GM21825 (cell line): ENCODE results near the gene SUMF1.
A peak's percentile ranks its signal among the peaks of the same experiment; 100 is the strongest.
"Not testable (repeated sequence)": the region's sequence is repeated elsewhere in the genome, so short reads cannot be mapped to it uniquely, and the experiment has no call there.

Experiments used
- ATAC-seq: cut with Tn5 transposase; IDR thresholded peaks from one replicate; pipeline ENCODE4 v1.9.1; 2021; ENCODE audit warnings: mild to moderate bottlenecking, moderate library complexity; ENCODE audit not compliant: unreplicated experiment

Gene SUMF1

DNA sequence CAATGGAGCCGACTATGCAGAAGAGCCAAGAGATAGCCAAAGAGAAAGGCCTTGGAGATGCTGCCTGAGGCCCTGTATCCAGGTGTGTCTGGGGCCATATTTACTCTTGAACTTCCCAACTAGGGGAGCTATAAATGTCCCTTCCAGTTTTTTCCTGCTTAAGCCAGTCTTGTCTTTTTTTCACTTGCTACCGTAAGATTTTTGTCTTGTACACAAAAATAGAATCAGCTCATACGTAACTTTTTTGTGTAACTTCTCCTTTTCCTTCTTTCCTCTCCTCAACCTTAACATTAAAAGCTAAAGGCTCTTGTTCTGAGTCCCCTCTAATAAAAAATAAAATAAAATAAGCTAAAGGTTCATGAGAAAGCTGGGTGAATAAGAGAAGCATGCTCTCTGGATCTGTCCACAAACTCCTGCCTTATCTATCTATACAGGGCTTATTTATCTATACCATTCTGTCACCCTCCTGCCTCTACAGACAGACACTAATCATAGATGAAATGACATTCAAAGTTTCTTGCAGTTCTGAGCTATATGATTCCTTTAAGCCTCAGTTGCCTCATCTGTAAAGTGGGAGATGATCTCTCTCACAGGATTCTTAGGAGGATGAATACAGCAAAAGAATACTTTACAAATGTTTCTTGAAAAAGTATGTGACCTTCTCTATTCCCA, 4.6 kb downstream of the SUMF1 start:
- ATAC-seq, result no peak

DNA sequence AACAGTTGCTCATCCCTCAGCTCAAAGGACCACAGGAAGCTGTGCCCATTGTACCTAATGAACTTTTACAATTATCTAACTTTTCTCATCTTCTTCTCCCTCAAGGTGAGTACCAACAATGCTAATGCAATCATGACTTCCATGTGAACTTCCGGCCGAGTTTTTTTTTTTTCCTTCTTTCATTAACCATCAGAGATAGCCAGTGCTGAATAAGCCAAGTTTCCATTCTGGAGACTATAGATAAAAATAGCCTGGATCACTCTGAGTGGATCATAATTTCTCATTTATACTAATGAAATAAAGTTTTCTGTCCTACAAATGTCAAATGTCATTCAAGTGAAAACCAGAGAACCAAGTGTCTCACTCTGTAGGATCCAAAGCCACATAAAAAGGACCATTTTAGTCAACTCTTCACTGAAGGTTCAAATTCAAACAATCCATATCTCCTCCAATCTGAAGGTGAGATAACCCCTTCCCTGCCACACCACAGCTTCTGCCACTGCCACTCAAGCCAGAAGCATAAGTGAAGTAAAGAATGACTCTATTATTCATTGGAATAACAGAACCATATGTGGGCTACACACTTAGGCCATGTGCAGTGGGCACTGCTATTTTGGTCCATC, 5.5 kb downstream of the SUMF1 start:
- ATAC-seq, result no peak

- no peak for ATAC-seq
These were observed 6.7 kb downstream of the SUMF1 start for GRCh38 chr3:4460334-4460733.

DNA sequence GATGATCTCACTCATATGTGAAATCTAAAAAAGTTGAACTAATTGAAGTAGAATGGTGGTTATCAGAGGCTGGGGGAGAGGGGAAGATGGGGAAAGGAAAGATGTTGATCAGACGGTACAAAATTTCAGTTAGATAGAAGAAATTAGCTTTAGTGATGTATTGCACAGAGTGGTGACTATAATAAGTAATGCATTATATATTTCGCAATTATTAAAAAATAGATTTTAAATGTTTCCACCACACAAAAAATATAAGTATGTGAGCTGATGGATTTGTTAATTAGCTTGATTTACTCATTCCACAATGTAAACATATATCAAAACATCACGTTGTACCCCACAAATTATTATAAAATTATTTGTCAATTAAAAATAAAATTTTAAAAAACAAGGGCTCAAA, 8.1 kb downstream of the SUMF1 start:
- no peak for ATAC-seq

GRCh38 chr3:4456780-4457179, 10.3 kb downstream of the SUMF1 start:
- not testable (repeated sequence) for ATAC-seq

DNA sequence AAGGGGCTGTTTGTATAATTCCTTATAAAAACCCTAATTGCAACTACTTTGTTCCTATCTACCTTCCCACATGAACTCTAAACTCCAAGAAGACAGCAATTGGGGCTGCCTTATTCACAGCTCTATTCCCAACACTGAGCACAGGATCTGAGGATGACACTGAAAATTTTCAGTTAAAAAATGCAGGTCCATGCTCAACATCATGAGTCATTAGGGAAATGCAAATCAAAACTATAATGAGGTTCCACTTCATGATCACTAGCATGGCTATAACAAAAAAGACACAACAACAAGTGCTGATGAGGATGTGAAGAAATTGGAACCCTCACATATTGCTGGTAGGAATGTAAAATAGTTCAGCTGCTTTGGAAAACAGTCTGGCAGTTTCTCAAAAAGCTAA, 12.9 kb downstream of the SUMF1 start:
- no peak for ATAC-seq

DNA sequence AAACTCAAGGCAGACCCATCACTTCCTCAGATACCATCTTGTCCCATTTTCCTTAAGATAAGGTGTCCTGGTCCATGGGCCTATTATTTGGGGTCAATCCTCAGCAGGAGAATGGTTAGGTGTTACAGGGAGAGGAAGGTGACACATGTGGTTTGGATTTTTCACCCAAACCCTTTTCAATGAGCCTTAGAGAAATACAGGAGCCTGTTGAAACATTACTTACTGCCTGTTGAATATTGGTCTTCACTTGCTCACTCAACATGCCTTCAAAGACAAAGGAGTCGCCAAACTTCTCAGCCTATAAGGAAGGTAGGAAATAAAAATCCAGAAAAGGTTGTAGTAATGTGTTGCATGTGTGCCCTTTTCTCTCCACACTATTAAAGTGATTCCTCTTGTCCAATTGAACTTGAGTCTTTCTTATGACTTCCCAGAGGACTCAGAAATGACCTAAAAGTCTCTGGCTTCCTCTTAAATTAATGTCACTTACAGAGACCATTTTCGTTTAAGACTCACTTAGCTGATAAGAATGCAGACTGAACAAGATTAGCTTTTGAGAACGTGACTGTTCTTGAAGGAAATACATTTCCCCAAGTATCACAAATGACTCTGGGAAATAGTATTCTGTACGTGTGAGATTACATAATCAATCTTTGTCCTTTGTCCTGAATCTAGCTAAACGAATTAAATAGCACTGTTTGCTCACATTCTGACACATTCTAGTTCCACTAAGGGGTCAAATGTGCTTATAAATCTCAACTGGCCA, 17.8 kb downstream of the SUMF1 start:
- ATAC-seq, result no peak

- ATAC-seq, result no peak
These were observed 18.9 kb downstream of the SUMF1 start for GRCh38 chr3:4448187-4448586.

DNA sequence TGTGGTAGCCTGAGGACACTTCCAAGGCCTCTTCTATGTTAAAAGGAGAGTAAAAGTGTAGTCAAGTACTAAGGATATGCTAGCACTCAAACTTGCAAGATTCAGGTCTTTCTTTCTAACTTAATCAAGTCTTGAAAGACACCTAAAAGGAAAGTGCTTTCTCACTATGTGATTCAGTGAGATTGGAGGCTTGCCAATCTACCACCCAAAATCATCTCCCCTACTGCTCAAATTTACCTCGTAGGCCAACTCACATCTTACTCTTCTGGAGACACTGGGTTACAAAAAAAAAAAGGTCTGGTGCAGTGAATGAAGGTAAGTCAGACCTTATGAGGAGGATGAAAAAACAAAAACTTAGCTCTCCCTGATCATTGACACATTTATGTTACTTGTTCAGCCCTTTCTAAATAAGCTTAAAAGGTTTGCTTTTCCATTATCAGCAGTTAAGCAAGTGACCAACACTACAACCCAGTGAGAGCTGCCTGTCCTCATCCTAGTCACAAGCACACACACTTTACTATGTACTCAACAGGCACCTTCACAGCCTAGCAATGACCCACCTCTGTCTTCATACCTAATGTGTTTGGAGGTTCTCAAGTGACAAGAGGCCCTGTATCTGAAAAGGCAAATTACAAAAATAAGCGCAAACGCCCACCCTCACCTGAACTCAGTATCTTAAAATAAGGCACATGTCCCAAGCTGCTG, 19.6 kb downstream of the SUMF1 start:
- ATAC-seq, result no peak

GRCh38 chr3:4440951-4441350, 26.1 kb downstream of the SUMF1 start:
- no peak for ATAC-seq

DNA sequence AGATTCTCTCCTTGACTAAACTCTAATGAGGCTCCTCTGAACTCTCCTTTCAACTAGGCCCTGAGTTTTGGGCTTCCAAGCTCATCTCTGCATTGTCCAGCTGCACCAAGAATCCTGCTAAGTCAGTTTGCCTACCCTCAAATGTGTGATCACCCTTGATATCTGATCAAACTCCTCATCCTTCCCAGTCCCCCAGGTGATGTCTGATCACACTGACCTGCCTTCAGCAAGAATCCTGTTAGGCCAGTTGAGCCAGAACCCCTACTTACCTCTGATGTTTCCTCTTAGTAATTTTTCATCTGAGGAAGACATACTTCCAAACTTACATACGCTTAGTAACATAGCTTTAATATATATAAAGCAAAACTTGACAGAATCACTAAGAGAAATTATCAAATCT, 28.8 kb downstream of the SUMF1 start:
- no peak for ATAC-seq

GRCh38 chr3:4432259-4432658, 34.8 kb downstream of the SUMF1 start:
- no peak for ATAC-seq

DNA sequence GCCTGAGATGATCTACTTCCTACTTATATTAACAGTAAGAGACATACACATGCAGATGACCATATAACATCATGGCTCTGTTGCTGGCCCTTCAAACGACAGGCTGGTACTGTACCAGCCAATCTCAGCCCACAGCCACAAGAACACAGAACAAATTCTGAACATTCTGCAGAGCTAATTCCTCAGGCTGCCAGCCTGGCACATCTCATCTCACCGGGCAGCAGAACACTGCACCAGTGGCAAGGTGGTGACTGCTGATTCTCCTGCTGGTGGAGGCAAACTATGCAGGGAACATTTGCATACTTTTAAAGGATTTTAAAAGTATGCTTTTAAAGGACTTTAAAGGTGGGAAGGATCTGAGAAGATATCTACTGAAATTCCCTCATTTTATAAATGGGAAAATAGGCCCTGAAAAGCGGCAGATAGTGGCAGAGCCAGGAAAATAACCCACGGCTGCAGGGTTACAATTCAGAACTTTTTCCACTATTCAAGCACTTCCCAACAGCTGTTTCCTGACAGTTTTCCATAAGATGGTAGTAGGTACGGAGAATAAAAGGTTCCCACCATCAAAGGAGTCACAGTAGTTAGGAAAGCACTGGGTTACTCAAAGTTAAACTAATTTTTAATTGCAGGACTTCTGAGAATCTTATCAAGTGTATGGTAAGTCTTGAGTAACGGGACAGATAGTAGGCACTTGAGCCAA, 37.3 kb downstream of the SUMF1 start:
- no peak for ATAC-seq

GRCh38 chr3:4426782-4427344, 40.2 kb downstream of the SUMF1 start:
- ATAC-seq, result peak; percentile 73

GRCh38 chr3:4426261-4426781, 40.7 kb downstream of the SUMF1 start:
- ATAC-seq, result no peak

DNA sequence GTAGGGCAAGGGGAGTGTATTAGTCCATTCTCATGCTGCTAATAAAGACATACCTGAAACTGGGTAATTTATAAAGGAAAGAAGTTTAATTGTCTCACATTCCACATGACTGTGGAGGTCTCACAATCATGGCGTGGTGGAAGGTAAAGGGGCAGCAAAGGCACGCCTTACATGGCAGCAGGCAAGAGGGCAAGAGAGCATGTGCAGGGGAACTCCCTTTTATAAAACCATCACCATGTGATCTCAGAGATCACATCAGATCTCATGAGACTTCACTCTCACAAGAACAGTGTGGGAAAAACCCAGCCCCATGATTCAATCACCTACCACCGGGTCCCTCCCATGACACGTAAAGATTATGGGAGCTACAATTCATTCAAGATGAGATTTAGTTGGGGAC, 41.4 kb downstream of the SUMF1 start:
- no peak for ATAC-seq

GRCh38 chr3:4425055-4425454, 42.0 kb downstream of the SUMF1 start:
- no peak for ATAC-seq

DNA sequence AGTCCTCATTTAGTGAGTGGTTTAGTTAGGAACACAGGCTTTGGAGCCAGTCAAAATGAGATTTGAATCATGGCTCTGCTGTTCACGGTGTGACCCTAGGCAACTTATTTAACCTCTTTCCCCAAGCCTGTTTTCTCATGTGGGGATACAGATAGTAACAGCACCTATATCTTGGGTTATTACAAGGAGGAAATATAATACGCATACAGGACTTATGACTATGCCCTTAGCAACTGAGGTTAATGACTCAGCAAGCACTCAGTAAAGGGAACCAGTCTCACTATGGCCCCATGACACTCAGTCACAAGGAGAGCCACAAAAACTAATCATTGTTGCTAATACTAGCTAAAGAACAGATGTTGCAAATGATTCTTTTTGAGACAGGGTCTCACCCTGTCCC, 45.9 kb downstream of the SUMF1 start:
- peak; percentile 83 for ATAC-seq

DNA sequence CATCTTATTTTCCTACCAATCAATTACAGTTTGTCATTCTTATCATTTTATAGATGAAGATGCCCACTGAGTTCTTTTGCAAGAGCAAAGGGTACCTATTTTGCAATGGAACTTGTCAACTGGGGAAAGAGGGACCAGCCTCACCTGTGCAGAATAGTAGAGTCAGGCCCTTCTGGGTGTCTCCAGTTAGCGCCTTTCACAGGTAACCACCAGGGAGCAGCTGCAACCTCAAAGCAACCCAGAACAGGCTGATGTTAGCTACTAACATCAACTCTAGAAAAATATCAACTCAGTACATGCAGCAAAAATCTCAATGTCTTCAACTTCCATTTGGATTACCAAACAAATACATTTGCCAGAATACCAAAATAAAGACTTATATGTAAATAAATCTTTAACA, 47.1 kb downstream of the SUMF1 start:
- ATAC-seq, result no peak

DNA sequence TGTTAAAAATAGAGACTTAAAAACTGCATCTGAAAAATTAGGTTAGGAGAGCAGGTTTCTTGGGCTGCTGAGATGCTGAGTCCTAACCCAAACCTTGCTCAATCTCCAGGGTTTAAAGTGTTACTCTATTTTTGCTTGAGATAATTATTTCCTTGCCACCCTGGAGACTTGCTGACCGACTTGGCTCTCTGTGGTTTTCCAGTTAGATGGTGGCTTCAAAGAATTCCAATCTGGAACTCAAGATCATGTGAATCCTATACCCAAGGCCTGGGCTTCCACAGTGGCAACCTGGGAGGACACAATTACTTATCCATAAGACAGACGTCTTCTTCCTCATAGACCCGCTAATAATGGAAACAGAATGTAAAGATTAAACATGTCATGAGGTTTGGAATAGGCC, 47.7 kb downstream of the SUMF1 start:
- no peak for ATAC-seq
